SK-N-MC (cell line): ENCODE results near the gene TMEM109.

Source experiments
- EZH2 ChIP-seq: fragments of 200-600 bp; sonication (generic); IDR thresholded peaks from one replicate; pipeline ENCODE4 v1.6.1; 2017; ENCODE audit warnings: antibody characterized with exemption
- FOXP2 ChIP-seq: optimal IDR thresholded peaks from 2 replicates; pipeline ENCODE3; 2011; ENCODE audit warnings: mild to moderate bottlenecking, moderate library complexity; ENCODE audit not compliant: insufficient read depth; ENCODE audit errors: extremely low read length, control extremely low read depth
- POLR2AphosphoS5 ChIP-seq: IDR thresholded peaks from 2 replicates; pipeline ENCODE4 v1.6.1; 2012; ENCODE audit warnings: mild to moderate bottlenecking, low read depth, low read length, borderline replicate concordance

GRCh38 chr11:60915248-60915914, 1.4 kb downstream of the TMEM109 start:
- no peak for TF ChIP-seq EZH2
- no peak for TF ChIP-seq POLR2AphosphoS5
- TF ChIP-seq FOXP2: no peak
